GM12875 (cell line): ENCODE data around the gene HEPACAM.

Experiments
- H3K4me3 ChIP-seq: one replicate; pipeline ENCODE4 v1.5.1; 2011; ENCODE audit warnings: low read depth, low read length, control low read depth
- CTCF ChIP-seq: IDR thresholded peaks from 2 replicates; pipeline ENCODE4 v1.5.1; 2011; ENCODE audit warnings: low read depth, mild to moderate bottlenecking, control low read depth, inconsistent platforms, low read length, moderate library complexity, borderline replicate concordance; ENCODE audit not compliant: insufficient read depth

HEPACAM gene

GRCh38 chr11:124919898-124920297 is 15.9 kb downstream of the HEPACAM start:
- no peak overlapping the region for H3K4me3 ChIP-seq
- TF ChIP-seq CTCF = no peak

- H3K4me3 ChIP-seq = no peak within 1 kb of the TSS
- no peak for TF ChIP-seq CTCF
Measured at GRCh38 chr11:124918950-124919349, 16.9 kb downstream of the HEPACAM start, which contains the start of gene HEPN1. Gene HEPN1 (plus strand): TSS chr11:124919250.

- no peak overlapping the region for H3K4me3 ChIP-seq
- TF ChIP-seq CTCF = no peak
Measured at GRCh38 chr11:124917115-124917637, 18.7 kb downstream of the HEPACAM start.

- H3K4me3 ChIP-seq = no peak overlapping the region
- no peak for TF ChIP-seq CTCF
Measured at GRCh38 chr11:124916370-124916710, 19.5 kb downstream of the HEPACAM start.

- TF ChIP-seq CTCF = no peak
- H3K4me3 ChIP-seq = no peak overlapping the region
Measured at GRCh38 chr11:124915541-124916369, 20.1 kb downstream of the HEPACAM start.

GRCh38 chr11:124902616-124903015 is 33.2 kb downstream of the HEPACAM start:
- H3K4me3 ChIP-seq = no peak overlapping the region
- TF ChIP-seq CTCF = no peak

GRCh38 chr11:124900464-124900863 is 35.4 kb downstream of the HEPACAM start:
- no peak overlapping the region for H3K4me3 ChIP-seq

More at GRCh38 chr11:124900464-124900863, 35.4 kb downstream of the HEPACAM start:
- TF ChIP-seq CTCF = no peak
